GM12875 (cell line): ENCODE measurements around the gene SLC25A6.
"Not testable (repeated sequence)": the region's sequence is repeated elsewhere in the genome, so short reads cannot be mapped to it uniquely, and the experiment has no call there.

Experiments used
- H3K4me3 ChIP-seq: one replicate; pipeline ENCODE4 v1.5.1; 2011; ENCODE audit warnings: low read depth, low read length, control low read depth
- CTCF ChIP-seq: IDR thresholded peaks from 2 replicates; pipeline ENCODE4 v1.5.1; 2011; ENCODE audit warnings: low read depth, mild to moderate bottlenecking, control low read depth, inconsistent platforms, low read length, moderate library complexity, borderline replicate concordance; ENCODE audit not compliant: insufficient read depth

SLC25A6 gene

GRCh38 chrX:1355131-1356046 lies 36.5 kb downstream of the SLC25A6 start:
- no peak for TF ChIP-seq CTCF

GRCh38 chrX:1354036-1355019 lies 37.6 kb downstream of the SLC25A6 start:
- TF ChIP-seq CTCF: no peak
- no peak overlapping the region for H3K4me3 ChIP-seq

More at GRCh38 chrX:1355131-1356046, 36.5 kb downstream of the SLC25A6 start:
- no peak overlapping the region for H3K4me3 ChIP-seq

- TF ChIP-seq CTCF: no peak
- H3K4me3 ChIP-seq: no peak overlapping the region
Observed at GRCh38 chrX:1351981-1352714, 39.8 kb downstream of the SLC25A6 start.

- not testable (repeated sequence) for H3K4me3 ChIP-seq
Observed at GRCh38 chrX:1349606-1350005, 42.3 kb downstream of the SLC25A6 start.

- no peak for TF ChIP-seq CTCF
- H3K4me3 ChIP-seq: no peak overlapping the region
Observed at GRCh38 chrX:1341545-1342184, 50.2 kb downstream of the SLC25A6 start.

- peak overlapping the region; percentile 51 for H3K4me3 ChIP-seq
- no peak for TF ChIP-seq CTCF
Observed at GRCh38 chrX:1336948-1337779, 54.7 kb downstream of the SLC25A6 start.
